Bone marrow (tissue), 2 donors: ENCODE data around the gene NPM1.
"Not testable (repeated sequence)": the region's sequence is repeated elsewhere in the genome, so short reads cannot be mapped to it uniquely, and the experiment has no call there.

Experiments
- DNase-seq, 2 donors: peaks; one replicate each; lab custom pipeline; 2025; lab: John Stamatoyannopoulos, UW

Gene NPM1

GRCh38 chr5:171386006-171386671, 1.5 kb upstream of the NPM1 start:
- DNase-seq: no peak

GRCh38 chr5:171386861-171387344, 746 bp upstream of the NPM1 start:
- DNase-seq: no peak

GRCh38 chr5:171387970-171388815, 544 bp downstream of the NPM1 start:
- peak; percentile 16 to 74 for DNase-seq

GRCh38 chr5:171388816-171389168, 1.1 kb downstream of the NPM1 start:
- no peak for DNase-seq

GRCh38 chr5:171390883-171391677, 3.4 kb downstream of the NPM1 start:
- no peak for DNase-seq

GRCh38 chr5:171391996-171392577, 4.4 kb downstream of the NPM1 start:
- no peak for DNase-seq

- no peak for DNase-seq
Measured at GRCh38 chr5:171392585-171393159, 5.0 kb downstream of the NPM1 start.

GRCh38 chr5:171395042-171395441, 7.4 kb downstream of the NPM1 start:
- DNase-seq: no peak

GRCh38 chr5:171396583-171396982, 8.9 kb downstream of the NPM1 start:
- not testable (repeated sequence) for DNase-seq

GRCh38 chr5:171397190-171397589, 9.5 kb downstream of the NPM1 start:
- DNase-seq: no peak

GRCh38 chr5:171397599-171397998, 9.9 kb downstream of the NPM1 start:
- DNase-seq: no peak

- not testable (repeated sequence) for DNase-seq
Measured at GRCh38 chr5:171398660-171399059, 11.0 kb downstream of the NPM1 start.

GRCh38 chr5:171400169-171400568, 12.5 kb downstream of the NPM1 start:
- no peak for DNase-seq

GRCh38 chr5:171401167-171401947, 13.7 kb downstream of the NPM1 start:
- no peak for DNase-seq

- DNase-seq: not testable (repeated sequence)
Measured at GRCh38 chr5:171402751-171403150, 15.1 kb downstream of the NPM1 start.

GRCh38 chr5:171405615-171406014, 18.0 kb downstream of the NPM1 start:
- no peak for DNase-seq

- DNase-seq: no peak
Measured at GRCh38 chr5:171407234-171407633, 19.6 kb downstream of the NPM1 start.

GRCh38 chr5:171409164-171410136, 21.8 kb downstream of the NPM1 start:
- no peak for DNase-seq

- no peak for DNase-seq
Measured at GRCh38 chr5:171410181-171410580, 22.5 kb downstream of the NPM1 start.

- no peak for DNase-seq
Measured at GRCh38 chr5:171412186-171412585, 24.5 kb downstream of the NPM1 start.
